HL-60 (cell line): ENCODE data around the gene BAIAP2.

ENCODE experiments used
- POLR2AphosphoS5 ChIP-seq: IDR thresholded peaks from 2 replicates; pipeline ENCODE4 v1.6.1; 2012; ENCODE audit warnings: low read depth
- TF ChIP-seq, protein P1 (sequence below): IDR thresholded peaks from one replicate; pipeline ENCODE4 v1.5.1; 2011; ENCODE audit warnings: low read length, control low read depth, inconsistent platforms; ENCODE audit not compliant: insufficient read depth

DNA sequence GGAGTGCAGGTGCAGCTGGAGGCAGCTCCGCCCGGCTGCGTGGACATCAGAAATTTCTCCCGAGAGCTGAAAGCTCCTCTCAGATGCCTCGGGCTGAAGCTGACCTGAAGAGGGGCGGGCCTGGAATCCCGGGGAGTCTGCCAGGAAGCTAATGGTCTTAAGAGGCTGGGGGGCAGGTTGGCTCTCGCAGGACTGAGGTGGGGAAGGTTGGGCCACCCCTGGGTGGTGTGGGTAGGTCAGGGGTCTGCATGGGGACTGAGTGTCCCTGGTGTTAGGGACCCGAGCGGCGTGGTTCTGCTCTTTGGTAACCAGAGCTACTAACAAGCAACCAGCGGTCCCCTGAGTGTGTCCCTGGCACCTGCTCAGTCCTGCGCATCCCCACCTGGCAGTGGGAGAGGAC lies 39.8 kb upstream of the BAIAP2 start:
- TF ChIP-seq, protein P1, sequence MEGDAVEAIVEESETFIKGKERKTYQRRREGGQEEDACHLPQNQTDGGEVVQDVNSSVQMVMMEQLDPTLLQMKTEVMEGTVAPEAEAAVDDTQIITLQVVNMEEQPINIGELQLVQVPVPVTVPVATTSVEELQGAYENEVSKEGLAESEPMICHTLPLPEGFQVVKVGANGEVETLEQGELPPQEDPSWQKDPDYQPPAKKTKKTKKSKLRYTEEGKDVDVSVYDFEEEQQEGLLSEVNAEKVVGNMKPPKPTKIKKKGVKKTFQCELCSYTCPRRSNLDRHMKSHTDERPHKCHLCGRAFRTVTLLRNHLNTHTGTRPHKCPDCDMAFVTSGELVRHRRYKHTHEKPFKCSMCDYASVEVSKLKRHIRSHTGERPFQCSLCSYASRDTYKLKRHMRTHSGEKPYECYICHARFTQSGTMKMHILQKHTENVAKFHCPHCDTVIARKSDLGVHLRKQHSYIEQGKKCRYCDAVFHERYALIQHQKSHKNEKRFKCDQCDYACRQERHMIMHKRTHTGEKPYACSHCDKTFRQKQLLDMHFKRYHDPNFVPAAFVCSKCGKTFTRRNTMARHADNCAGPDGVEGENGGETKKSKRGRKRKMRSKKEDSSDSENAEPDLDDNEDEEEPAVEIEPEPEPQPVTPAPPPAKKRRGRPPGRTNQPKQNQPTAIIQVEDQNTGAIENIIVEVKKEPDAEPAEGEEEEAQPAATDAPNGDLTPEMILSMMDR, result no peak
- no peak for TF ChIP-seq POLR2AphosphoS5
